Ovary (tissue), 3 donors: ENCODE data around the gene LRRC10B.

Source experiments
- EP300 ChIP-seq: sonication (generic); formaldehyde crosslinking; IDR thresholded peaks from one replicate; pipeline ENCODE4 v1.6.1; 2017; ENCODE audit warnings: antibody characterized with exemption
- POLR2A ChIP-seq: fragments of 450-650 bp; IDR thresholded peaks from one replicate; pipeline ENCODE4 v1.6.1; 2017; ENCODE audit warnings: antibody characterized with exemption, mild to moderate bottlenecking, moderate library complexity
- TF ChIP-seq, protein P1 (sequence below), 3 donors: fragments of 450-650 bp in 2 of 3; fragments of 200-600 bp in 1 of 3; IDR thresholded peaks; one replicate each; pipeline versions ENCODE4 v1.5.1 to v1.8.0; 2016 to 2022; ENCODE audit warnings: antibody characterized with exemption in 3 of 3, mild to moderate bottlenecking in 1 of 3
- donor health status: DM: no; HTN: no; CAD: no.

DNA sequence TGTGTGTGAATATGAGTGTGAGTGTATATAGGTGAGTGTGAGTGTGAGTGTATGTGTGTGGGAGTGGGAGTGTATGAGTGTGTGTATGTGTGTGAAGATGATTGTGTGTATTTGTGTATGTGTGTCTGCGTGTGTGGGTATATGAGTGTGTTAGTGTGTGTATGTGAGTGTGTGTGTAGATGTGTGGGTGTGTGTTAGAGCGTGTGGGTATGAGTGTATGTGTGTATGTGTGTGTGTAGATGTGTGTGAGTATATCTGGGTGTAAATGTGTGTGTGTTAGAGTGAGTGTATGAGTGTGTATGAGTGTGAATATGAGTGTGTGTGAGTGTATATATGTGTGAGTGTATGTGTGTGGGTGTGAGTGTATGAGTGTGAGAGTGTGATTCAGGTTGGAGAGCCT lies 11.1 kb upstream of the LRRC10B start:
- TF ChIP-seq, protein P1, sequence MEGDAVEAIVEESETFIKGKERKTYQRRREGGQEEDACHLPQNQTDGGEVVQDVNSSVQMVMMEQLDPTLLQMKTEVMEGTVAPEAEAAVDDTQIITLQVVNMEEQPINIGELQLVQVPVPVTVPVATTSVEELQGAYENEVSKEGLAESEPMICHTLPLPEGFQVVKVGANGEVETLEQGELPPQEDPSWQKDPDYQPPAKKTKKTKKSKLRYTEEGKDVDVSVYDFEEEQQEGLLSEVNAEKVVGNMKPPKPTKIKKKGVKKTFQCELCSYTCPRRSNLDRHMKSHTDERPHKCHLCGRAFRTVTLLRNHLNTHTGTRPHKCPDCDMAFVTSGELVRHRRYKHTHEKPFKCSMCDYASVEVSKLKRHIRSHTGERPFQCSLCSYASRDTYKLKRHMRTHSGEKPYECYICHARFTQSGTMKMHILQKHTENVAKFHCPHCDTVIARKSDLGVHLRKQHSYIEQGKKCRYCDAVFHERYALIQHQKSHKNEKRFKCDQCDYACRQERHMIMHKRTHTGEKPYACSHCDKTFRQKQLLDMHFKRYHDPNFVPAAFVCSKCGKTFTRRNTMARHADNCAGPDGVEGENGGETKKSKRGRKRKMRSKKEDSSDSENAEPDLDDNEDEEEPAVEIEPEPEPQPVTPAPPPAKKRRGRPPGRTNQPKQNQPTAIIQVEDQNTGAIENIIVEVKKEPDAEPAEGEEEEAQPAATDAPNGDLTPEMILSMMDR (IDR thresholded peaks at IDR 0.05) = no peak
- TF ChIP-seq EP300 (no peak), POLR2A (no peak)
